ENCODE results near the gene THEM5.
"Not testable (repeated sequence)": the region's sequence is repeated elsewhere in the genome, so short reads cannot be mapped to it uniquely, and the experiment has no call there.

Gene THEM5

GRCh38 chr1:151867765-151868411, 14.4 kb upstream of the THEM5 start:
- DNase-seq (ENCODE audit: low read depth in 2 of 2) = peak in 1 of 2 experiments; percentile 11

- DNase-seq (ENCODE audit: low read depth in 2 of 2) = no peak
These were observed 13.8 kb upstream of the THEM5 start for GRCh38 chr1:151867321-151867720.

DNA sequence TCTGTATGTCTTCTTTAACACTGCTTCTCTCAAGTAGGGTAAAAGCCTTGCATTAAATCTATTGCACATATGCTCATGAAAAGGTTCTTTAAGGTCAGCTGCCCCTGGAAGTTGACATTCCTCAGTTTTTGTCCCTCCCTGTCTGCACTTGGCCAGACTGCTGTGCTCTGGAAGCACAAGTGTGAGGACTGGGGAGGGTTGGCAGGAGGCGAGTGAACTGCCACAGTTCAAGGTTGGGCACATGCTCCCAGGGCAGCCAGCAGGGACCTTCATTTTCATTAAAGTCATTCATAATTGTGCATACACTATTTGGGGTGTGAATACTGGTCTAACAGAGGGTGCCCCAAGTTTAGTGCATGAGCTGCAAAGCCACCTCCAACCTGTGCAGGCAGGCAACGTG, 10.9 kb upstream of the THEM5 start:
- no peak for DNase-seq (ENCODE audit: low read depth in 2 of 2)

GRCh38 chr1:151862604-151863003, 9.1 kb upstream of the THEM5 start:
- no peak for DNase-seq (ENCODE audit: low read depth in 2 of 2)

GRCh38 chr1:151860504-151861187, 7.1 kb upstream of the THEM5 start:
- DNase-seq (ENCODE audit: low read depth in 2 of 2) = no peak

GRCh38 chr1:151859891-151860293, 6.4 kb upstream of the THEM5 start:
- no peak for DNase-seq (ENCODE audit: low read depth in 2 of 2)

GRCh38 chr1:151858886-151859665, 5.6 kb upstream of the THEM5 start:
- DNase-seq (ENCODE audit: low read depth in 2 of 2) = no peak

DNA sequence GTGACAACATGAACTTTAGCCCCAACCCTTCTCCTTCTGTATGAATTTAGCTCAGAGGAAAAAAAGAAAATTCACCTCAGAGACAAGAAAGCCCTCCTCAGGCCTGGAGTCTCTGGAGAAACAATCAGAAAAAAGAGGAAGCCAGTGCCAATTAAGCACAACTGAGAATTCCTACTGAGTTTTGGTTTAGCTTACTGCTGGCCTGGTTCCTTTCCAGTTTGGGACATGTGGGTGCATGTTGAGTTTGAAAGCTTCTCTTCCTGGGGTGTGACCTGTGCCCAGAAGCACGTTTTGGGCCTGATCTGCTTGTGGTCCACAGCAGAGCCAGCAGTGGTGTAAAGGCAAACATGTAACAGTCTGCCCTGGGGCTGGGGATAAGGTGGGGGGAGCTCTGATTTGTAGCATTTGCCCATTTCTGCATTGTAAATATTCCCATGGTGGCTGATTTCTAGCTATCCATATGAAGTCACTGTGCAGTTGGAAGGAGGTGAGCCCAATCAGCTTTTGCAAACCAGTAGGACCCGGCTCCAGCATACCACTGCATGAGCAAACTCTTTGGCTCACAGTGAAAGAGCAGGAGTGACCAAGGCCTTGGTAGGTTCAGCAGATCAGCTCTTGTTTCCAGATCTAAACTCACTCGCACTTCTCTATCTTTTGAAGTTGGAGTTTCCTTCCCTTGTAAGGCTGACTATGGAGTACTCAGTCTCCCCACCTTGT, 4.7 kb upstream of the THEM5 start:
- no peak for DNase-seq (ENCODE audit: low read depth in 2 of 2)

DNA sequence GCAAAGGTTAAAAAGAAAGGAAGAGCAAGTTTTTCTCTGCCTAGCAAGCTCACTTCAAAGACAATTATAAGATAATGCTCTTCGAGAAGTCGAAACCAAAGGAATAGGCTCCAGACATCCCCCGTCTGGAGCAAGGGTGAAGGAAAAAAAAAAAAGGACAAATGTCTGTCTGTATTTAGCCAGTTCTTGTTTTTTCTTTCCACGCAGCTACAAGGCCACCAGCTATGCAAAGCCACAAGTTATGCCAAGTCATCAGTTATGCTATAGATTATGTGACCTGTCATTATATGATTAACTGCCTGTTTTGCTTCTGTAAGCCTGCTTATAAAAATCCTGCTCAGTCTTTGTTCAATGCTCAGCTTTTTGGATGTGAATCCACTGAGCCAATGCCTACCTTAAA, 2.4 kb upstream of the THEM5 start:
- no peak for DNase-seq (ENCODE audit: low read depth in 2 of 2)

- not testable (repeated sequence) for DNase-seq (ENCODE audit: low read depth in 2 of 2)
These were observed 2.0 kb upstream of the THEM5 start for GRCh38 chr1:151855516-151855915.

- no peak for DNase-seq (ENCODE audit: low read depth in 2 of 2)
These were observed 1.1 kb upstream of the THEM5 start for GRCh38 chr1:151854658-151855057.

- DNase-seq (ENCODE audit: low read depth in 2 of 2) = no peak
These were observed 779 bp downstream of the THEM5 start for GRCh38 chr1:151852733-151853132.

DNA sequence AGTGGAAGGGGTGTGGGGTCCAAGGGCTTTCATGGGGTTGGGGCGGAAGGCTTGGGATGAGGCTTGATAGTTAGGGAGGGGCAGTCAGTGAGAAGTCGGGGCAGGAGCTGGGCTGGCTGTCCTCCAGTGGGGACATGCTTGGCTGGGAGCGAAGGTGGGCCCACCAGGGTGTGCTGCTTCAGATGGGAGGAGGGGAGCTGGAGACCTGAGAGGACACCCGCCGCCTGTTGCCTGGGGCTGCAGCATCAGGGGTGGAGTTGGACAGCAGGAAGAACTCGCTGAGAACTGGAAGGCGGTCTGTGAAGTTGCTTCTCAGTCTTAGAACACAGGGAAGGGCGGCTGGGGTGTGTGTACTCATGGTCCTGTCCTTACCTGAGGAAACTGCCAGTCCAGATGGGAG, 1.6 kb downstream of the THEM5 start:
- no peak for DNase-seq (ENCODE audit: low read depth in 2 of 2)

- no peak for DNase-seq (ENCODE audit: low read depth in 2 of 2)
These were observed 3.6 kb downstream of the THEM5 start for GRCh38 chr1:151849871-151850270.

GRCh38 chr1:151849126-151849525, 4.4 kb downstream of the THEM5 start:
- no peak for DNase-seq (ENCODE audit: low read depth in 2 of 2)

DNA sequence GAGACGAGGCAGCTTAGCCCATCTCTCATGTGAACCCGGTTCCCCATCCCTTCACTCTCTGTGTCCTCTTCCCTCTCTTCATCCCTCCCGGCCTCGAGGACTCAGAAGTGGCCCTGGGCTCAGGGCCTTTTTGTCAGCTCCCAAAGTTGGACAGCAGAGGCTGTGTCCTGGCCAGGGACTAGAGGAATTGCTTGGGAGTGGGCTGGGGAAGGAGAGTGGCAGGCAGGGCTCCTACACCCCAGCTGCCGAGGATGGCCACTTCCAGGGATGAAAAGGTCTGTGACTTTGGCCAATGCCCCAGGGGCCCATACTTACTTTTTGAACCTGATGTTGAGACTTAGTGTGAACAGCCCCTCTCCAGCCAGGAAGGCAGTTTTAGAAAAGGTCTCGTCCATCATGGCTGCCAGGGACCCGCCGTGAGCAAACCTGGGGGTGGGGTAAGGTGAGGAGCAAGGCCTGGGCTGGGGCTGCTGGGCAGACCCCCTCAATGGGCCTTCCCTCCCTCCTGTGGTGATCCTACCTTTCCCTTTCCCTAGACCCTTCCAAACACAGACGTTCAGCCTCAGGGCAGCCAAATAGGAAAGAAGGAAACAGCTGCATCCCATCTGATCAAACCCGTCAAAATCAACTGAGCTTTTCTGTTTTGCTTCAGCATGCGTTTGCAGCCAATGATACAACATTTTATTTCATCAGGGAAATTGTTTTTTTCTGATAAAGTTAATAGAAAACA, 5.5 kb downstream of the THEM5 start:
- no peak for DNase-seq (ENCODE audit: low read depth in 2 of 2)

- no peak for DNase-seq (ENCODE audit: low read depth in 2 of 2)
These were observed 6.8 kb downstream of the THEM5 start for GRCh38 chr1:151846686-151847237.

DNA sequence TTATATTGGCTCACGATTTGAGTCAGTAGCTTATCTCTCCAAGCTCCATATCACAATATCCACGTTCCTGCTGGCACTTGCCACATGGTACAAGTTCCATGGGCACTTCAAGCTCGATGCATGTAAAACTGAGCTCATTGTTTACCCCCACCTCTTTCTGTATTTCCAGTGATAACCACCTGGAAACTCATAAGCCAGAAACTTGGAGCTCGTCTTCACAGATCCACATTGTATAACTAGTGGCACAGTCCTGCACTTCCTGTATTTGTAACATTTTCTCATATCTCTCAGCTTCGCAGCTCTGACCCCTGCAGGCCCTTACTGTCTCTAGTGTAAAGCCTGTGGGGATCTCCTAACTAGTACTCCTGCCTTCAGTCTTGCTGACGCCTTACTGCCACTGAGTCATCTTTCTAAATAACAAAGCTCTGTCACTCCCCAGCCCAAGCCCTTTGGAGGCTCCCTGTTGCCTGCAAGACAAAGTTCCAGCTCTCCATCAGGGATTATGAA, 7.4 kb downstream of the THEM5 start:
- DNase-seq (ENCODE audit: low read depth in 2 of 2) = no peak

DNA sequence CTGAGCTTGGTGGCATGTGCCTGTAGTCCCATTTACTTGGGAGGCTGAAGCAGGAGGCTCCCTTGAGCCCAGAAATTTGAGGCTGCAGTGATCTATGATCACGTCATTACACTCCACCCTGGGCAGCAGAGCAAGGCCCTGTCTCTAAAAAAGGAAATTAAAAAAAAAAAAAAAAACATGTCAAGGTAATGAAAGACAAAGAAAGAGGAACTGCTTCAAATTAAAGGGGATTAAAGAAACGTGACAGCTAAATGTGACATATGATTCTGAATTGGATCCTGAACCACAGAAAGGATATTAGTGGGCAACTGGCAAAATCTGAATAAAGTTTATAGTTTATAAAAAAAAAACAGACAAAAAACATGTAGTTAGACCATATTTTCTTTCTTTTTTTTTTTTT, 10.1 kb downstream of the THEM5 start:
- no peak for DNase-seq (ENCODE audit: low read depth in 2 of 2)

DNA sequence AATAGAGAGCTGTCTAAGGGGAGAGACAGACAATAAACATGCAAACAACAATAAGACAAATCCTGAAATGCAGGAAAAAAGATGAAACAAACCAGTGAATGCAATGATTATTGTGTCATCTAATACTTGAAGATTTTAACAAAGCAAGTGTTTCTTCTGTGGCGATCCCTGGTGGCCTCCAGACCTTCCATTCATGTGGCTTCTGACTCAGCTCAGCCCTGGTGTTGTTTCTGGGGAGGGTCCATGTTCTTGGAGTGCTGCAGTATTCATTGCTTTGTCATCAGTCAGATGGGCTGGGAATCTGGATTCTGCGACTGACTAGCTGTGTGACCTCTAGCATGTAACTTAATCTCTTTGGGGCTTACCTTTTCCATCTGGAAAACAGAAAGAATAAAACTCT, 12.4 kb downstream of the THEM5 start:
- no peak for DNase-seq (ENCODE audit: low read depth in 2 of 2)

DNA sequence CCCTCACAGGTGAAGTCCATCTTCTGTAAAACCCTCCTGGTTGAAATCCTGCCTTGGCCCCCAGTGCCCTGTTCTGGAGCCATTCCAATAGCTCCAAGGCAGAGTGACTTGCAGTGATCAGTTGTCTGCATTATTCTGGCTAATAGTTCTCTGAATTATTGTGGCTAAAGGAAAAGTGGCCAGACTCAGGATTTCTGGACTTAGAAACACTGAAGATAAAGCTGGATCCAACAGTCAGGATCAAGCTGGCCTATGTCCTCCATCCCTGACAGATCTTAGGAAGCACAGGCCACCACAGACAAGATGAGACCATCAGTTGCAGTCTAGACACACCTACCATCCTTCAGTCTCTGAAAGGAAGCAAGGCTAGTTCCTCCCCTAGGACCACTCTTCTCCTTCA, 13.1 kb downstream of the THEM5 start:
- no peak for DNase-seq (ENCODE audit: low read depth in 2 of 2)

All from fibroblast of skin of left quadriceps (primary cell).